K562 (cell line): ENCODE results near the gene USHBP1. TPM values are rescaled to one million over a fixed set of nuclear protein-coding genes. Genes with fewer than 3 reads are reported as not detected.
A peak's percentile ranks its signal among the peaks of the same experiment; 100 is the strongest.

ENCODE experiments used
- ATAC-seq: fragments of 200-7000 bp; cut with Tn5 transposase; 3 replicates; pipeline ENCODE4 v1.9.1; 2020; ENCODE audit warnings: moderate library complexity
- BruUV-seq: library from RNA; stranded (reverse); fragments of 400-500 nt; replicated peaks from 2 replicates; lab custom pipeline; 2021; lab: Mats Ljungman, UMichigan
- CTCF ChIA-PET: fragments of 300-600 bp; formaldehyde crosslinking; extraction: SDS; loops from one replicate; lab custom pipeline; 2021; ENCODE audit warnings: low intra/inter-chr PET ratio; lab: Yijun Ruan, JAX
- POLR2A ChIA-PET: fragments of 300-600, 350-650 bp; sonication (Branson Sonifier 250); formaldehyde crosslinking; extraction: SDS; loops from one replicate; lab custom pipeline; 2021; ENCODE audit warnings: antibody characterized with exemption, inconsistent platforms; lab: Yijun Ruan, JAX
- DNase-seq, 4 experiments: peaks; one replicate each; pipeline versions ENCODE4 v3.0.0 to v3.0.0-alpha.2; 2011 to 2018; ENCODE audit warnings: low spot score in 3 of 4, mixed read lengths in 3 of 4; ENCODE audit errors: extremely low read depth in 1 of 4
- FAIRE-seq: peaks from 2 replicates; lab custom pipeline; 2011; peaks lifted over from hg19 to GRCh38; lab: Jason Lieb, UNC
- H2AFZ ChIP-seq: 2 replicates; pipeline ENCODE4 v1.6.0; 2011; ENCODE audit warnings: low read depth, low read length, control low read depth, inconsistent platforms
- H3K27ac ChIP-seq: fragments of 200-600 bp; 3 replicates; pipeline ENCODE4 v1.8.0; 2011; ENCODE audit warnings: low read depth, mild to moderate bottlenecking, control low read depth, inconsistent platforms, low read length, moderate library complexity, mixed read lengths; ENCODE audit errors: extremely low read depth
- H3K27me3 ChIP-seq, 2 experiments: fragments of 300-600 bp in 1 of 2; 2 replicates in 1 of 2; 3 replicates in 1 of 2; pipeline versions ENCODE4 v1.6.0 to v1.8.0; 2011; ENCODE audit warnings: inconsistent platforms in 2 of 2, low read length in 2 of 2, mild to moderate bottlenecking in 1 of 2, mixed read lengths in 1 of 2, moderate library complexity in 1 of 2; ENCODE audit not compliant: control insufficient read depth in 2 of 2, insufficient read depth in 2 of 2
- H3K36me3 ChIP-seq: fragments of 300-600 bp; 3 replicates; pipeline ENCODE4 v1.8.0; 2011; ENCODE audit warnings: mild to moderate bottlenecking, low read length, inconsistent platforms; ENCODE audit not compliant: control insufficient read depth, insufficient read depth
- H3K4me1 ChIP-seq, 2 experiments: fragments of 200-600 bp in 1 of 2; replicated peaks in 1 of 2; 2 replicates in 1 of 2; 3 replicates in 1 of 2; pipeline versions ENCODE4 v1.5.1 to v1.8.0; 2011; ENCODE audit warnings: inconsistent platforms in 2 of 2, low read length in 2 of 2, mild to moderate bottlenecking in 1 of 2, mixed read lengths in 1 of 2, moderate library complexity in 1 of 2; ENCODE audit not compliant: control insufficient read depth in 2 of 2, insufficient read depth in 2 of 2
- H3K4me2 ChIP-seq: 2 replicates; pipeline ENCODE4 v1.6.1; 2011; ENCODE audit warnings: low read length, control low read depth, inconsistent platforms, mixed read lengths; ENCODE audit not compliant: insufficient read depth
- H3K4me3 ChIP-seq: fragments of 200-600 bp; sonication (generic), shearing (Covaris generic); 2 replicates; pipeline ENCODE4 v1.5.1; 2016; ENCODE audit warnings: control low read depth, inconsistent platforms
- H3K79me2 ChIP-seq: fragments of 200-600 bp; 3 replicates; pipeline ENCODE4 v1.8.0; 2011; ENCODE audit warnings: low read length, inconsistent platforms; ENCODE audit not compliant: control insufficient read depth, insufficient read depth
- H3K9ac ChIP-seq, 2 experiments: 2 replicates each; pipeline versions ENCODE4 v1.6.0 to v1.6.1; 2011; ENCODE audit warnings: low read depth in 2 of 2, low read length in 2 of 2, control low read depth in 1 of 2, inconsistent platforms in 1 of 2, mild to moderate bottlenecking in 1 of 2, mixed read lengths in 1 of 2; ENCODE audit not compliant: insufficient read depth in 1 of 2
- H3K9me1 ChIP-seq: one replicate; pipeline ENCODE4 v1.6.0; 2011; ENCODE audit warnings: inconsistent platforms, mild to moderate bottlenecking, low read length, moderate library complexity; ENCODE audit not compliant: control insufficient read depth, insufficient read depth
- H3K9me3 ChIP-seq: replicated peaks from 2 replicates; pipeline ENCODE4 v1.5.1; 2011; ENCODE audit warnings: low read depth, low read length, inconsistent platforms; ENCODE audit not compliant: control insufficient read depth, insufficient read depth
- H4K20me1 ChIP-seq: replicated peaks from 2 replicates; pipeline ENCODE4 v1.6.1; 2011; ENCODE audit warnings: low read length, inconsistent platforms, mixed read lengths; ENCODE audit not compliant: control insufficient read depth, insufficient read depth
- RBFOX2 ChIP-seq: fragments of 200-400 bp; formaldehyde crosslinking; IDR thresholded peaks from 2 replicates; pipeline ENCODE4 v1.6.1; 2017; ENCODE audit warnings: low read depth, mild to moderate bottlenecking, low read length, moderate library complexity
- ZNF347 ChIP-seq: fragments of 450-650 bp; formaldehyde crosslinking; IDR thresholded peaks from 2 replicates; pipeline ENCODE4 v1.4.0; 2020; ENCODE audit warnings: low read depth, mild to moderate bottlenecking, moderate library complexity
- WGBS: fragments of 100-300 bp; shearing (Covaris generic); methylation state at CpG from one replicate; pipeline ENCODE4 v1.1.6; 2016; ENCODE audit warnings: low coverage, mixed read lengths; ENCODE audit not compliant: insufficient coverage; ENCODE audit errors: missing lambda C conversion rate; 5-methylcytosine and 5-hydroxymethylcytosine counted together
- in situ Hi-C: fragments of 300-500 bp; cut with MboI; formaldehyde crosslinking; loops from 4 replicates; pipeline ENCODE4 v1.15.0; 2018; ENCODE audit warnings: inconsistent platforms, mixed read lengths
- intact Hi-C: fragments of 100-400 bp; cut with micrococcal nuclease; formaldehyde crosslinking; loops from 2 replicates; pipeline ENCODE4 v1.14.2; 2022
- polyA plus RNA-seq, 8 experiments: library from polyadenylated mRNA; depleted of rRNA in 4 of 8; stranded (reverse) in 5 of 8; unstranded in 3 of 8; fragments of >200 nt; fragmentation: Nextera tagmentation in 2 of 8; fragmentation: Illumina TruSeq in 1 of 8; extraction: Ambion mirVana in 2 of 8; extraction: Trizol in 1 of 8; gene quantifications; 2 replicates each; pipeline versions ENCODE4 v1.2.1 to v1.2.3, GENCODE V29; 2011 to 2014; ENCODE audit warnings: inconsistent platforms in 1 of 8, missing spikeins in 1 of 8
- total RNA-seq, 7 experiments: library from RNA; depleted of rRNA in 6 of 7; stranded (reverse); fragments of >200 nt in 6 of 7; fragmentation: Illumina TruSeq in 2 of 7; extraction: Trizol in 2 of 7; gene quantifications; 2 replicates each; pipeline versions ENCODE4 v1.2.1 to v1.2.3, GENCODE V29; 2011 to 2021; ENCODE audit warnings: low replicate concordance in 1 of 7

The USHBP1 gene
- total and polyA plus RNA-seq, 9 of the 15 experiments (the other 6 are each of a cell fraction or from before 2014, with no cell fraction given), result 0.03 to 0.10 (median 0.05) TPM; not detected in 5

- intact Hi-C loops (no loop called here), in situ Hi-C loops (no loop called here)
- H3K27me3 ChIP-seq, result no peaks in the 10 kb centered on the region
- no TSS peak for BruUV-seq
- ChIA-PET POLR2A (interaction anchor here (0.5 kb wide), 1 partner anchor 273 kb away, joined by 4 read pairs; no protein-coding TSS in a partner anchor), CTCF (no interaction called here)
- H3K4me3 ChIP-seq, result no peak overlapping the region
- WGBS, result 86% methylated on average over 19 of the region's 19 CpGs
- peaks cover 57% of the 10 kb centered on the region; the same call in 2 of the 3 replicates for H3K36me3 ChIP-seq
- TF ChIP-seq RBFOX2 (peak; percentile 37), ZNF347 (CRISPR knock-in tag) (no peak)
- DNase-seq (no peak), ATAC-seq (no peak), FAIRE-seq (no peak)
- no peak overlapping the region for H3K4me2 ChIP-seq
- peaks cover 37% of the 10 kb centered on the region for H3K79me2 ChIP-seq
- no peak overlapping the region for H2AFZ ChIP-seq
- no peaks in the 10 kb centered on the region for H3K9me3 ChIP-seq
- H4K20me1 ChIP-seq, result 0 out of 2 replicates have a peak, but pooled peaks cover 5% of the 10 kb centered on the region
- H3K9ac ChIP-seq, result 0 out of 4 replicates have a peak overlapping the region, but pooled peaks of 1 of the 2 experiments have one; percentile 42
- H3K9me1 ChIP-seq, result no peaks in the 10 kb centered on the region
- no peak overlapping the region; the same call in 2 of the 3 replicates for H3K27ac ChIP-seq
- H3K4me1 ChIP-seq, result peaks cover 12 to 40% of the 10 kb centered on the region in 2 experiments; a peak in 4 of 5 replicates
Measured at GRCh38 chr19:17314007-17314593, 49.6 kb upstream of the USHBP1 start.
